NCI-H510A (cell line): Measurements from ENCODE around the gene TNFRSF11A.

Source experiments
- DNase-seq: peaks from one replicate; lab custom pipeline; 2025; lab: John Stamatoyannopoulos, UW

Gene TNFRSF11A

GRCh38 chr18:62418258-62418657, 93.1 kb downstream of the TNFRSF11A start:
- DNase-seq, result no peak

GRCh38 chr18:62420151-62420512, 95.0 kb downstream of the TNFRSF11A start:
- DNase-seq, result no peak

- no peak for DNase-seq
Observed at GRCh38 chr18:62420513-62421209, 95.6 kb downstream of the TNFRSF11A start.

- DNase-seq, result peak; percentile 47
Observed at GRCh38 chr18:62425465-62426190, 100.5 kb downstream of the TNFRSF11A start.

GRCh38 chr18:62426191-62426488, 101.0 kb downstream of the TNFRSF11A start:
- no peak for DNase-seq

- DNase-seq, result no peak
Observed at GRCh38 chr18:62432176-62432575, 107.1 kb downstream of the TNFRSF11A start.

- no peak for DNase-seq
Observed at GRCh38 chr18:62434798-62435197, 109.7 kb downstream of the TNFRSF11A start.

- DNase-seq, result no peak
Observed at GRCh38 chr18:62435435-62436031, 110.4 kb downstream of the TNFRSF11A start.

GRCh38 chr18:62436636-62437234, 111.6 kb downstream of the TNFRSF11A start:
- DNase-seq, result no peak

GRCh38 chr18:62437235-62438017, 112.3 kb downstream of the TNFRSF11A start:
- no peak for DNase-seq

GRCh38 chr18:62438018-62438329, 112.9 kb downstream of the TNFRSF11A start:
- DNase-seq, result no peak

GRCh38 chr18:62438402-62438801, 113.3 kb downstream of the TNFRSF11A start:
- DNase-seq, result no peak

GRCh38 chr18:62438866-62439265, 113.8 kb downstream of the TNFRSF11A start:
- DNase-seq, result no peak
